ENCODE results near the gene KCNQ1.

KCNQ1 gene

DNA sequence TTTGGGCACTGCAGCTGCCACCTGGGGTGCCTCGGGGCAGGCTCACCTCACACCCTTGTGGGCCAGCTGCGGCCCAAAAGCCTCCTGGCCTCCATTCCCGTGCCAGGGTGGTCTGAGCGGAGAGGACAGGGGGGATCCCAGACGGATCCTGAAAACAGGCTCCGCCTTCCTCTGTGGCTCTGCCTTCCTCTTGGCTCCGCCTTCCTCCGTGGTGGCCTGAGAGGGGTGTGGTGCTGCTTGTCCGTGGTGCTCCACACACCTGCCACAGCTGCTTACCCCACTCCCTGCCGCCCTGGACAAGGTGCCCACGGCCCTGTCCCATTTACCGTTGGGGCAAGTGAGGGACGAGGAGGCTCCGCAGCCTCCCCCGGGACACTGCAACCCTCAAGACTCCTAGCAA is 278.1 kb downstream of the KCNQ1 start:
- no peak for DNase-seq (ENCODE audit: low read depth)
- no peak overlapping the region for H3K4me3 ChIP-seq (ENCODE audit: low read depth, low read length)

DNA sequence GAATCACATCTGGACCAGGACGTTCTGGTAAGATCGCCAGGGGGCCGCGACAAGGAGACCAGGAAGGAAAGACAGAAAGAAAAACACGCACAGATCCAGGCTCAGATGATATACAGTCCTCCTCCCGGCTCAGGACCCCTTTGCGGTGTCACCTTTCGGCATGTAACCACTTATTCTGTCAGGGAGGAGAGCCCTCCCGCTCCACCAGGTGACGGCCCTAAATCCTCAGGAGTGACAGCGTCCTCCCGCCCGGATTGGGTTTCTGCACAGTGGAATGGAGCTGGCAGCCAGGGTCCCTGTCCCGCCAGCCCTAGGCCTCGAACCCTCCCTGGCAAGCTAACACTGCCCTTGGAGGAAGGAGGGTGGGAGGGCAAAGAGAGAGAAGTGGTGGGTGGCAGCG is 279.3 kb downstream of the KCNQ1 start:
- H3K4me3 ChIP-seq (ENCODE audit: low read depth, low read length) = no peak overlapping the region
- no peak for DNase-seq (ENCODE audit: low read depth)

GRCh38 chr11:2724653-2725367 is 280.0 kb downstream of the KCNQ1 start:
- no peak overlapping the region for H3K4me3 ChIP-seq (ENCODE audit: low read depth, low read length)
- DNase-seq (ENCODE audit: low read depth) = no peak

DNA sequence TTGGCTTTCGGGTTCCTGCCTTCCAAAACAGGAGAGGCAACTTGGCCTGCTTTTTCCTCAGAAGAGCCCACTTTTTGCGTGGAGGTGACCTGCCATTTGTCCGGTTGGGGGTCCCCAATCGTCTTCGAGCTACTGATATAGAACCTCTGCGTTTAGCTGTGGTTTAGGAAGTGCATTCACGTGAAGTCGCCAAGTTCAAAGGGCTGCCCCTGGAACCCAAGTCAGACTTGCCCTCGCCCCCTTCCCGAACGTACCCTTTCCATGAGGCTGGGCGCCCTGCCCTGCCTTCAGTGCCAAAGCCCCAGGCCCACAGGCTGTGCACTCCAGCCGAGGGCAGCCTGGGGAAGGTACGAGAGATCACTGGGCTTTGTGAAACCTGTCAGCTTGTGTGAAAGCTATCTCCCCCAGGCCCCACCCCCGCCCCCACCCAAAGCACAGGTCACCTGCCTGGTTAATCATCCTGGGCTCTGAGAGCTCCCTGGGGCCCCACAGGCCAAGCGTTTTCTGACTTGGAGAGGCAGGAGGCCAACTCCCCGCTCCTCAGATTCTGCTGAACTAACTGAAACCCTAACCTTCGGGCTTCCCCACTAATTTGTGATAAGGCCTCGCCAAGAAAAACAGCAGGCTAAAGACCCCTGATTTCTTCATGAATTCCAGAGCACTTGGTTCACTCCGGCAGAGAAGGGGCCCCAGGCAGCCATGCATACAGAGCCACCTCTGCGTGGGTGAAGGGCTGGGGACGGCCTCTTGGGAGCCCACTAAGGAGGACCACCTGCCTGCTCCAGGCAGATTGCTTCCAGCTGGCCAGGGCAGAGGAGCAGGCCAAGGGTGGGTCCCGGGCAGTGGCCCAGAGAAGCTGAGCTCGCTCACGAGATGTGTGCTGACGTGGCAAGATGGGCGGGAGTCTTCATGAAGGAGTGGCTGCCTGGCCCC is 280.8 kb downstream of the KCNQ1 start:
- DNase-seq (ENCODE audit: low read depth) = no peak
- no peak overlapping the region for H3K4me3 ChIP-seq (ENCODE audit: low read depth, low read length)

- no peak for DNase-seq (ENCODE audit: low read depth)
- no peak overlapping the region for H3K4me3 ChIP-seq (ENCODE audit: low read depth, low read length)
Measured at GRCh38 chr11:2726964-2727363, 282.2 kb downstream of the KCNQ1 start.

DNA sequence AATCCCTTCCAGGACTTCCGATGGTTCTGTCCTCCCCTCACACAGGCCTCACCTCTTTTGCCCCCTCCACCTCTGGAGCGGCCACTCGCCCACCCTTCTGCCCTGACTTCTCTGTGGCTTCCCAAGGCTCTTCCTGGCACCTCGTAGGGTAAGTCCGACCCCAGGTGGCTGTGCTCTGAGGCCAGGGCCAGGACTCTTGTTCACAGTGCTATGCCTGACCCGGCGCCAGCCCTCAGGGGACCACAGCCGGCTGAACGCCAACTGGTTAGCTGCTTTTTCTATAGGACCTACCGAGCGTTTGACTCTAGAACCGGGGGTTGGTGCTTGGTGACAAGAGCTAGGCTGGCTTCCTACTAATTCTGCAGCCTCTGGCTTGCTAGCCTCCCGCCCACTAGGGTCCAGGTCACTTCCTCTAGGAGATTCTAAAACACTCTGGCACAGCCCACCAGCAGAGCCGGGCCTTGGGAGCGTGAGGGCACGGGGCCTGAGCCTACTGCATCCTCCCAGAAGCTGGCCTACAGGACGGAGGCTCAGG is 283.4 kb downstream of the KCNQ1 start:
- no peak overlapping the region for H3K4me3 ChIP-seq (ENCODE audit: low read depth, low read length)
- no peak for DNase-seq (ENCODE audit: low read depth)

GRCh38 chr11:2728663-2729332 is 284.0 kb downstream of the KCNQ1 start:
- DNase-seq (ENCODE audit: low read depth) = no peak
- no peak overlapping the region for H3K4me3 ChIP-seq (ENCODE audit: low read depth, low read length)

- no peak overlapping the region for H3K4me3 ChIP-seq (ENCODE audit: low read depth, low read length)
- DNase-seq (ENCODE audit: low read depth) = no peak
Measured at GRCh38 chr11:2729841-2730240, 285.0 kb downstream of the KCNQ1 start.

GRCh38 chr11:2730272-2731129 is 285.7 kb downstream of the KCNQ1 start:
- no peak overlapping the region for H3K4me3 ChIP-seq (ENCODE audit: low read depth, low read length)
- no peak for DNase-seq (ENCODE audit: low read depth)

DNA sequence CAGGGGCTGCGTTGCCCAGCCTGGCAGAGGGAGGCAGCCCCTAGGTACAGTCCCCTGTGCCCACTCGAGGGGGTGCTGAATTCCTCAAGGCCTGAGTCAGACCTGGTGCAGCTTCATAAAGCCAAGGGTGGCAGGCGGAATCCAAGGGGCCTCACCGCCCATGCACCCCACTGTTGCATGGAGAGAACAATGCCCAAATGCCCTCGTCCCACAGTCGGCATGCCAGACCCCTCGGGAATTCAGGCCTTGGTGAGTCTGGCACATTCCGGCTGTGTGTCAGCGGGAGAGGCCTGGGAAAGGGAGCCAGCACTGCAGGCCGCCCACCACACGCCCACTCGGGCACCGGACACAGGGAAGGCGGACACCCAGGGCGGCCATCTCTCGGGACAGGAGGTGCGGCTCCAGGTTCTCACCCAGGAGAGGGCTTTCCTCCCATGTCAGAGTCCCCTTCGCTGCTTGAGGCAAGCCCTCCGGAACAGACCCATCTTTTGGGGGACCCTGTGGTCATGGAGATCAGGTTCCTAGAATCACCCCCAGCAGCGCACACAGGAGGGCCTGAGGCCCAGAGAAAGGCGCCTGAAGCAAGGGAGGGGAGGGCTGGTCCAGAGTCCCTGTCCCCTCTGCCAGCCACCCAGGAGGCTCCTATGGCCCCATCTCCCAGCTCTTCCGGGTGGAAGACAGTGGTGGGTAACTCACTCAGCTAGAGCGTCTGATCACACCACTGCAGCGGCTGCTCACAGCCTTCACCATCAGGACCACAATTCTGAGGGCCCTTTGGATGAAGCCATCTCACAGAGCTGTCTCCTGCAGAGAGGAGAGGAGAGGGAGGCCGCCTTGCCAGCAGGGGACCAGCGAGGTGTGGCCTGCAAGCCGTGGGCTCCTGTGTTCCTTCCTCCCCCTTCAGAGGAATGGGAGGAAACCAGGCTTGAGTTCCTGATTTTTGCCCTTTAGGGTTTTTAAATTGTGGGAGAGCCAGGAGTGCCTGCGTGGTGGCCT is 286.6 kb downstream of the KCNQ1 start:
- no peak for DNase-seq (ENCODE audit: low read depth)
- no peak overlapping the region for H3K4me3 ChIP-seq (ENCODE audit: low read depth, low read length)

GRCh38 chr11:2732261-2732939 is 287.6 kb downstream of the KCNQ1 start:
- no peak overlapping the region for H3K4me3 ChIP-seq (ENCODE audit: low read depth, low read length)
- no peak for DNase-seq (ENCODE audit: low read depth)

GRCh38 chr11:2732940-2733628 is 288.3 kb downstream of the KCNQ1 start:
- no peak for DNase-seq (ENCODE audit: low read depth)
- no peak overlapping the region for H3K4me3 ChIP-seq (ENCODE audit: low read depth, low read length)

DNA sequence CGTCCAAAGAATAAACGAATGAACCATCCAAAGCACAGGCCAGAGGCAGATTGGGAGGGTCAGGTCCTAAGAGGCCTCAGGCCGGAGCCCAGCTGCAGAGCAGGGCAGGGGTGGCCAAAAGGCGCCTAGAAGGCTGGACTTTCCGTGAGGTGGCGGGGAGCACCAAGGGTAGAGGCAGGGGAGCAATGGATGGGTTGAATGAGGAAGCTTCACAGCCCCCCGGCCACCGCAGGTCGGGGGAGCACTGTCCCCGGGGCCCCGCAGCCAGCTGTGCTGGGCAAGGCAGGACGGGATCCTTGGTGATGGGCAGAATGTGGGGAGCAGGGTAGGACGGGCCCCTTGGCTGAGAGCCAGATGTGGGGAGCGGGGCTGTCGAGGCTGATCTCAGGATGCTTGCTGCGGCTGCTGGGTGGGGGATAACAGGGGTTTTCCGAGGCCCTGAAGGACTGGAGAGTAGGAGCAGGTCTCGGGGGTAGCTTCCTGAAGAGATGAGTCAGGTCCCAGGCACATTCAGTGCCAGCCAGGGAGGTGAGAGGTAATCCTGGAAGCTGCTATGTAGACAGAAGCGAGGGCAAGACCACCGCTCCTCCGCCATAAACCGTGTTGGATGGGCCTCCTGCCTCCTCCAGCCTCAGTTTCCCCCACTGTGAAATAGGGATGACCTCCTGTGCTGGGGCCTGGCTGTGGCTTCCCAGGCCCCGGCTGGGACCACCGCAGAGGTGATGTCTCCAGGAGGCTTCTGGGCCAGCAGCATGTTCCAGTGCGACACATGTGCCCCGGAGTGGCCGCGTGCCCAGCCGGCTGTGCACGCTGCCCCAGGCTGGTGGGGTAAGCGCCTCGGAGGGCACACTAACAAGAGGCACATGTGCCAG is 289.6 kb downstream of the KCNQ1 start:
- no peak overlapping the region for H3K4me3 ChIP-seq (ENCODE audit: low read depth, low read length)
- no peak for DNase-seq (ENCODE audit: low read depth)

GRCh38 chr11:2735053-2735589 is 290.3 kb downstream of the KCNQ1 start:
- H3K4me3 ChIP-seq (ENCODE audit: low read depth, low read length) = no peak overlapping the region
- DNase-seq (ENCODE audit: low read depth) = no peak

DNA sequence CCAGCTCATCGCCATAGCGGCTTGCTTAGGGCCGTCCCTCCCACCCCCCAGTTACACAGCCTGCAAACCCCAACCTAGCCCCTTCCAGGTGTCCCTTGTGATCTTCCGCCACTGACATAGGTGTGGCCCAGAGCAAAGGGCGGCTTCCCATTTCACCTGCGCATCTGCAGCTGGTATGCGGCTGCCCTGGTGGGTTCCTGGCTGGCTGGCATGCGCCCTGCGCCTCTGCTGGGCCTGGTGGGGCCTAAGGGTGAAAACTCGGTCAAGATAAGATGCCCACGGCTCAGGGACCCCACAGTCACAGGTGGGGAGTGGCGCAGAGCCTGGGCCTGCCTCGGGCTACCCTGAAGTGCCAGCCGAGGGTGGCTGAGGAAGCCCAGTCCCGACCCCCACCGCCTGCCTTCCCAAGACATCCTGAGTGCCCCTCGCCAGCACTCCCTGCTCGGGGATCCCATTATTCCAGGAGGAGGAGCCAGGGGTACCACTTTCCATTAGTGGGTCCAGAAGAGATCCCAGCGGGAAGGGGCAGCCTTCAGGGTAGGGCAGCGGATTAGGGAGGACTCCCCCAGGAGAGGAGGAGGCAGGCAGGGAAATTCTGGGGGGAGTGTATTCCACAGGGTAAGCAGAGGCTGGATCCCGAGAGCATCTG is 291.9 kb downstream of the KCNQ1 start:
- no peak overlapping the region for H3K4me3 ChIP-seq (ENCODE audit: low read depth, low read length)
- DNase-seq (ENCODE audit: low read depth) = no peak

All from skeletal muscle cell (primary cell).